Stimulated activated CD4-positive, alpha-beta T cell treated with anti-CD3 and anti-CD28 coated beads, Interleukin-15, amount 100 ng/mL, for 24 hours (primary cell): ENCODE measurements around the gene ZNHIT6.
"Not testable (repeated sequence)": the region's sequence is repeated elsewhere in the genome, so short reads cannot be mapped to it uniquely, and the experiment has no call there.

Experiments used
- DNase-seq: peaks from one replicate; pipeline ENCODE4 v3.0.0-alpha.2; 2020

The ZNHIT6 gene

GRCh38 chr1:85665932-85666331, 42.3 kb downstream of the ZNHIT6 start:
- no peak for DNase-seq

GRCh38 chr1:85663382-85663781, 44.9 kb downstream of the ZNHIT6 start:
- no peak for DNase-seq

DNA sequence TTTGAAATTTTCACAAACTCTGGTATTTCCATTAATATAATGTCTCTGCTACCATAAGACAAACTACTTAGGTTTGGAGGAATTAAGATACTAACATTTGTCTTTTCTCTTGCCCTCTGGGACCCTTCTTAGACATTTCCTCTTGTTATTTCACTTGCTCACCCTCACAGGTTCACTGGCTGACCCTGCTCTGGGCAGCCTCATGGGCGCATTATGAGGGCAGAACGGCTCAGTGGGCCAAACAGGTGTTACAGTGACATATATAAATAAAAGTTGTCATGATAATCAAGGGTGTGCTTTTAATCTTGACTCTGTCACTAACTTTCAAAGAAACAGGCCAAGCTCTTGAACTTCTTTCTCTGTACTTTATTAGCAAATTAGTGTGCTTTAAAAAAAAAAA, 46.5 kb downstream of the ZNHIT6 start:
- no peak for DNase-seq

GRCh38 chr1:85660541-85660940, 47.7 kb downstream of the ZNHIT6 start:
- DNase-seq, result no peak

GRCh38 chr1:85659174-85659573, 49.1 kb downstream of the ZNHIT6 start:
- DNase-seq, result no peak

DNA sequence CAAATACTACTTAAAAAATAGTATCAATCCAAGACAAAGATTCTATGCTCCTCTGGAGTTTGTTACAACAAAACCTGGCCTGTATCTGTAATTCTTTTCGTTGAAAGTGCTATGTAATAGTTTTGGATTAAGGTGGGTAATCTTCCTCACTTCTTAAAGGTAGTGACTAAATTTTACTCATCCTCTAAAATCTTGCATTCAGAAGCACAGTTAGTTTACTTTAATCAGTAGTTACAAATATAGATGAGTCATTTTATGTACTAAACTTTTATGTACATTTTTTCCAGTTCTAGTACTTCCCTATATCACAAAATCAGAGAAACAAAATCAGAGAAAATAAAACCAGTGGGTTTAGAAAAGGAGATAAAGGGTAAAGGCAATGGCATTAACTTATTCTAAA, 51.3 kb downstream of the ZNHIT6 start:
- no peak for DNase-seq

DNA sequence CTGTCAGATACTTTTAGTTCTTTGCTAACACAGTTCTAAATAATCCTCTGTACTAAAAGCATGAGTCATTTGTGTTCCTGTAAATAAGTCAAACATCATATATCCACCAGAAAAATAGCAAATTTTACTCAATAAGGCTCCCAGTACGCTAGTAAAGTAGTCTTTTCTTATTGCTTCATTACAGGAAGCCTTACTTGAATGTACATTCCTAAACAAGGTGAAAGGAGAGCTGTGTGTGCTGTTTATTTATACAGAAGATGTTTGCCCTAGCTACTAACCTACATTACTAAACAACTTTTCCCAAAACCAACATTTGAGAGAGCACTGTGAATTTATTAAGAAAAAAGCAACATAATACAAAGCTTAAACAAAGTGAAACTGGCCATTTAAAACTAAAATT, 52.0 kb downstream of the ZNHIT6 start:
- no peak for DNase-seq

DNA sequence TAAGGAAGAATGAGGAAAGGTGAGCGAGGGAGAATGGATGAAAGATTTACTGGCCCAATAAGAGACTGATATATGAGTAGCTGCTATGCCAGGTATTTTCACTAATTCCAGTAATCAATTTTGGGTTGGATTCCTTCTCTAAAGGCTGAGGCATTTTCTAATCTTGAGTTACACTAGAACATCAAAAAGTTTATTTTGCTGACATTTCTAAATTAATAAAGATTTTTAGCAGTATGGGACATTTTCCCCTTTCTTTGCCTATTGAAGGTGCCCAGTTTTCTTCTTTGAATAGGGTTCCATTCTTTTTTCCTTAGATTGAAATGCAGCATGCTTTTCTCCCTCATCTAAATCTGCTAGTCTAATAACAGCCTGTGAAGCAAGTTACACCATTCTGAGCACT, 52.9 kb downstream of the ZNHIT6 start:
- no peak for DNase-seq

- DNase-seq, result no peak
Measured at GRCh38 chr1:85654066-85654782, 54.0 kb downstream of the ZNHIT6 start.

DNA sequence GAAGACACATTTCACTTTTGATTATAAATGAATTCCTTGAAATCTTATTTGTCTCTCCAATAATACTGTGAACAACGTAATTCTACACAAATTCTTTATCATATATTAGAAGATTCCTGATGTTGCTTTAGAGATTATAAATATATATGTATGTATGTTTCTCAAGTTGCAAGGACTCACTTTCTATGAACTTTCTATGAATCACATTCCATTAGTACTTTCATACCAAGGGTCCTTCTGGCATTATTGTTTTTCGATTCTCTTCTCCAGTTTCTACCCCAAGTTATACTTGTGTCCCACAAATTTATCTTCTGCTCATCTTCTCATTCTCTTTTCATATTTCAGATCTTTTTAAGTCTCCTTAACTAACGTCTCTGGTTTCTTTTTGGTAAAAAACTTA, 55.9 kb downstream of the ZNHIT6 start:
- no peak for DNase-seq

DNA sequence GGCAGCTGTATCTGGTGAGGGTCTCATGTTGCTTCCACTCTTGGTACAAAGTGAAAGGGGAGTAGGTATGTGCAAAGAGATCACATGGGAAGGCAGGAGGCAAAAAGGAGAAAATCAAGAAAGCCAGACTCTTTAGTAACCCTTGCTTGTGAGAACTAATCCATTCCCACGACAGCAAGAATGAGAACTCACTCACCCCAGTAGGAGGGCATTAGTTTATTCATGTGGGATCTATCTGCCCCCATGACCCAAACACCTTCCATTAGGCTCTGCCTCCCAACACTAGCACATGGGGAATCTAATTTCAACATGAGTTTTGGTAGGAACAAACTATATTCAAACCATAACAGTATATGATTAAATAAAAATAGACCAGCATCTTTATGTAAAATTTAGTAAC, 57.6 kb downstream of the ZNHIT6 start:
- DNase-seq, result no peak

GRCh38 chr1:85649591-85649990, 58.6 kb downstream of the ZNHIT6 start:
- DNase-seq, result no peak

DNA sequence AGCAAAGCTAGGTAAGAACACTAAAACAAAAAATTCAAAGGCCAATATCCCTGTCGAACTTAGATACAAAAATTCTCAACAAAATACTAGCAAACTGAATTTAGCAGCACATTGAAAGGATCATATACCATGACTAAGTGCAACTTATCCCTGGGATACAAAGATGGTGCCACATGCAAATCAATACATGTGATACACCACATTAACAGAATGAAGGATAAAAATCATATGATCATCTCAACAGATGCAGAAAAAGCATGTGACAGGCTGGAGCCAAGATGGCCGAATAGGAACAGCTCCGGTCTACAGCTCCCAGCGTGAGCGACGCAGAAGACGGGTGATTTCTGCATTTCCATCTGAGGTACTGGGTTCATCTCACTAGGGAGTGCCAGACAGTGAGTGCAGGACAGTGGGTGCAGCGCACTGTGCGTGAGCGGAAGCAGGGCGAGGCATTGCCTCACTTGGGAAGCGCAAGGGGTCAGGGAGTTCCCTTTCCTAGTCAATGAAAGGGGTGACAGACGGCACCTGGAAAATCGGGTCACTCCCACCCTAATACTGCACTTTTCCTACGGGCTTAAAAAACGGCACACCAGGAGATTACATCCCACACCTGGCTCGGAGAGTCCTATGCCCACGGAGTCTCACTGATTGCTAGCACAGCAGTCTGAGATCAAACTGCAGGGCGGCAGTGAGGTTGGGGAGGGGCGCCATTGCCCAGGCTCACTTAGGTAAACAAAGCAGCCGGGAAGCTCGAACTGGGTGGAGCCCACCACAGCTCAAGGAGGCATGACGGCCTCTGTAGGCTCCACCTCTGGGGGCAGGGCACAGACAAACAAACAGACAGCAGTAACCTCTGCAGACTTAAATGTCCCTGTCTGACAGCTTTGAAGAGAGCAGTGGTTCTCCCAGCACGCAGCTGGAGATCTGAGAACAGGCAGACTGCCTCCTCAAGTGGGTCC, 66.4 kb downstream of the ZNHIT6 start:
- not testable (repeated sequence) for DNase-seq

DNA sequence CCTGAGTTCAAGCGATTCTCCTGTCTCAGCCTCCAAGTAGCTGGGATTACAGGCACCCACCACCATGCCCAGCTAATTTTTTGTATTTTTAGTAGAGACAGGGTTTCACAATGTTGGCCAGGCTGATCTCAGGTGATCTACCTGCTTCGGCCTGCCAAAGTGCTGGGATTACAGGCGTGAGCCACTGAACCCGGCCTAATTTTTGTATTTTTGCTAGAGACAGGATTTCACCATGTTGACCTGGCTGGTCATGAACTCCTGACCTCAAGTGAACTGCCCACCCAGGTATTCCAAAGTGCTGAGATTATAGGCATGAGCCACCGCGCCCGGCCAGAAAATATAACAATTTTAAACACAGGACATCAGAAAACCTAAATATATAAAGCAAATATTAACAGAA, 68.3 kb downstream of the ZNHIT6 start:
- DNase-seq, result not testable (repeated sequence)

GRCh38 chr1:85638412-85638811, 69.8 kb downstream of the ZNHIT6 start:
- DNase-seq, result no peak

DNA sequence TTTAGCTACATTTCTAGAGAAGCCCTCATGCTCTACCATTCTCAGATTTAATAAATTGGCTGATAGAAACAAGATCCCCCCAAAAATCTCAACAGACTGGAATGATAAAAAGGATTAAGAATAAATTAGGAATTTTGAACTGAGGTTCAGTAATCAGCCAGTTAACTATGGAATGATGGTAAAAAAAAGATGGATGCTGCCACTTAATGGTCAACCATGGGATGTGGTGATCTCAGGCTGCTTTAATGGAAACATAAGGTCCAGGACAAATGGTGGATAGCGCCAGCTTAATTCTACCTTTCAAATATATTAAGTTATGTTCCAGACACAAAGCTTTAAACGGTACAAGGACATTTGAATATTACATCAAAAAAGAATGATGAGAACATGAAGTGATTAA, 77.7 kb downstream of the ZNHIT6 start:
- no peak for DNase-seq

DNA sequence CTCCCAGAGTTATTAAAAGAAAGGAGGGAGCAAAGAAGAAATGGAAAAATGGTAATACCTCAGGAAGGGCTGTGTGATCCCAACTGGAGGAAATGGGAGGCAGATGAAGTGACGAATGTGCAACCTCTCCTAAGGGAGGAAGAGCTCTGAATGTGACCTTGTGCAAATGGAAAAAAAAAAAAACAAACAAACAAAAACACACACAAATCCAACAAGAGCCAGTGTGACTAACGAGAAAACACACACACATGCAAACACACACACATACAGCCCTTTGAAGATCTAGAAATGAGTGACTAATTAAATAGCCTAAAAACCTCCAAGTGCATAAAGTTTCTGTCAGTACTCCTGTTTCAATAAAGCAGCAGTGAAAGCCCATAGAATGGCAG, 78.7 kb downstream of the ZNHIT6 start:
- no peak for DNase-seq

- no peak for DNase-seq
Measured at GRCh38 chr1:85628791-85629531, 79.3 kb downstream of the ZNHIT6 start.

DNA sequence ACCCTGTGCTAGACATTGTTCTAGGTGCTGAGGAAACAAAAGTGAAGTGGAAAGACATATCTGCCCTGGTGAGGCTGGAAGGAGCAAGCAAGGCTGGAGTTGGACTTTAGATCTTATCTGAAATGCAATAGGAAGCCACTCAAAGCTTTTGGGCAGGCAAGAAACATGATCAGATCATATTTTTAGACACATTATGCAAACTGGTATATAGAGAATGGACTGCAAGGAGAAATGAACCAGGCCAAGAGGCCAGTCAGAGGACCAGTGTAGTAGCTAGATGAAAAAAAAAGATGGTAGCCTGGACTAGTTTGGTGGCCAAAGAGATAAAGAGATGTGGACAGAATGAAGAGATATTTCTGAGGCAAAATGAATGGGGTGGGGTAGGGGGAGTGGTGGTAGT, 81.4 kb downstream of the ZNHIT6 start:
- DNase-seq, result no peak

- DNase-seq, result no peak
Measured at GRCh38 chr1:85624361-85624760, 83.9 kb downstream of the ZNHIT6 start.

- DNase-seq, result no peak
Measured at GRCh38 chr1:85623061-85623471, 85.2 kb downstream of the ZNHIT6 start.

DNA sequence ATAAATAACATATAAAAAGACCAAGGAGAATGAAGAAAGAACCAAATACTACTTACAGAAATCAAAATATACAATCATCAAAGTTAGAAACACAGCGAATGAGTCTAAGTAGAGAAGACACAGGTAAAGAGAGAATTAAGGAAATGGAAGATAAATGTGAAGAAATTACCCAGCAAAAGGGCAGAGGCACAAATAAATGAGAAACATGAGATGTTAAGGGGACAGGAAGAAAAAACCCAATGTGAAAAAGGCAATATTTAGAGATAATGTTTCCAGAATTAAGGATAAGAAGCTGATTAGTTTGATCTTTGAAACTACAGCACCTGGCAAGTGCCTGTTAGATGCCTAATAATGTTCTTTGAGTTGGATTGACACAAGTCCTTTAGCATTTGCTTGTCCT, 86.8 kb downstream of the ZNHIT6 start:
- DNase-seq, result no peak

DNA sequence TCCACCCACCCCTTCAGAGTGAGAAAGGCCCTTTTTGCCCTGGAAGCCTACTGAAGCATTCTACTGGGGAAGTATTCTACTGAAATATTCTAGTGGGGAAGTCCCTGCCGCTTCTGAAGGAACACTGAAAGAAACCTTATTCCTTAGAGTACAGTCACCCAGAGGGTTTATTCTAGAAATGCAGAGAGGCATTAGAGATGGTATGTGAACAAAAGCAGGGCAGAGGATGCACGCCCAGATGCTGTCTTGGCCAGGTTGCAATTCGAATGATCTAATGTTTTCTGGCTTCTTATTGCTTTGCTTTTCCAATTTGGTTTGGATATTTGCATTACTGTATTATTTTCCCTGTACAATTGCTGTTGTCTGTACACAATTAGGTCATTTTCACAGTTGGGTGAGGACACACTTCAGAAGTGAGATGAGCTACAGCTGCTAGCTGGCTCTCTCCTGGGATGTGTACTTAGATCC, 90.6 kb downstream of the ZNHIT6 start:
- no peak for DNase-seq
